Prostate gland (tissue), 2 donors: ENCODE results near the gene GLCE. TPM values are rescaled to one million over a fixed set of nuclear protein-coding genes. Genes with fewer than 3 reads are reported as not detected.

Experiments
- DNase-seq: peaks from one replicate; pipeline ENCODE4 v3.0.0-alpha.2; 2019; ENCODE audit warnings: low spot score
- H3K27ac ChIP-seq, 2 donors: fragments of 200-600 bp; sonication (generic); 2 replicates each; pipeline ENCODE4 v1.5.1; 2017 to 2019
- H3K27me3 ChIP-seq: fragments of 200-600 bp; sonication (generic); replicated peaks from 2 replicates; pipeline ENCODE4 v1.5.1; 2019; ENCODE audit not compliant: insufficient read depth
- H3K36me3 ChIP-seq, 2 donors: fragments of 200-600 bp; sonication (generic); 1 replicate in 1 of 2; 2 replicates in 1 of 2; pipeline versions ENCODE4 v1.5.1 to v1.8.1; 2017 to 2019
- H3K4me1 ChIP-seq: fragments of 200-600 bp; sonication (generic); replicated peaks from 2 replicates; pipeline ENCODE4 v1.5.1; 2019
- H3K4me3 ChIP-seq, 2 donors: fragments of 200-600 bp; sonication (generic); 2 replicates each; pipeline ENCODE4 v1.5.1; 2017 to 2019
- H3K9me3 ChIP-seq: fragments of 200-600 bp; sonication (generic); 2 replicates; pipeline ENCODE4 v1.5.1; 2017
- CTCF ChIP-seq, 4 experiments: fragments of 200-600 bp in 2 of 4; fragments of 450-650 bp in 2 of 4; sonication (generic) in 2 of 4; IDR thresholded peaks; 1 replicate in 3 of 4; 2 replicates in 1 of 4; pipeline ENCODE4 v1.5.1; 2016 to 2019; ENCODE audit warnings: antibody characterized with exemption in 4 of 4, mild to moderate bottlenecking in 2 of 4, moderate library complexity in 2 of 4
- POLR2A ChIP-seq: fragments of 450-650 bp; IDR thresholded peaks from one replicate; pipeline ENCODE4 v1.6.1; 2016; ENCODE audit warnings: antibody characterized with exemption, mild to moderate bottlenecking
- POLR2AphosphoS5 ChIP-seq: sonication (generic); formaldehyde crosslinking; IDR thresholded peaks from one replicate; pipeline ENCODE4 v1.6.1; 2017; ENCODE audit warnings: antibody characterized with exemption
- WGBS: methylation state at CpG from one replicate; pipeline ENCODE4 v1.1.5; 2018; 5-methylcytosine and 5-hydroxymethylcytosine counted together
- intact Hi-C: fragments of 100-400 bp; cut with DNase I; formaldehyde crosslinking; loops from one replicate; pipeline ENCODE4 v1.14.2; 2022
- total RNA-seq, 2 donors: library from RNA; depleted of rRNA; stranded (reverse); fragments of >200 nt; gene quantifications; one replicate each; pipeline ENCODE4 v1.1.0, GENCODE V29; 2016

GLCE gene
- total RNA-seq, 2 donors from 2014 or later: 17.4 TPM

- H3K4me1 ChIP-seq: no peaks in the 10 kb centered on the region
- no peaks in the 10 kb centered on the region for H3K27me3 ChIP-seq
- no peak for TF ChIP-seq CTCF (IDR thresholded peaks at IDR 0.05)
- TF ChIP-seq POLR2A: no peak
- TF ChIP-seq POLR2AphosphoS5: no peak
- H3K27ac ChIP-seq: no peak overlapping the region
- H3K36me3 ChIP-seq: no peaks in the 10 kb centered on the region
- 86% methylated on average over 3 of the region's 3 CpGs for WGBS
- H3K9me3 ChIP-seq: no peaks in the 10 kb centered on the region
- H3K4me3 ChIP-seq: no peak overlapping the region
- DNase-seq: no peak
- intact Hi-C loops: no loop called here
Measured at GRCh38 chr15:69120732-69121131, 39.7 kb upstream of the GLCE start.

GRCh38 chr15:69121198-69121828 is 39.1 kb upstream of the GLCE start:
- H3K9me3 ChIP-seq: no peaks in the 10 kb centered on the region
- no peaks in the 10 kb centered on the region for H3K36me3 ChIP-seq
- intact Hi-C loops: no loop called here
- H3K4me3 ChIP-seq: no peak overlapping the region
- no peaks in the 10 kb centered on the region for H3K27me3 ChIP-seq
- H3K4me1 ChIP-seq: no peaks in the 10 kb centered on the region
- 94% methylated on average over 5 of the region's 5 CpGs for WGBS
- no peak overlapping the region for H3K27ac ChIP-seq
- TF ChIP-seq POLR2AphosphoS5: no peak
- no peak for TF ChIP-seq CTCF (IDR thresholded peaks at IDR 0.05)
- no peak for TF ChIP-seq POLR2A
- DNase-seq: no peak

- no peak overlapping the region for H3K27ac ChIP-seq
- no peak for DNase-seq
- no peak for TF ChIP-seq POLR2AphosphoS5
- TF ChIP-seq POLR2A: no peak
- no peak for TF ChIP-seq CTCF (IDR thresholded peaks at IDR 0.05)
- H3K36me3 ChIP-seq: no peaks in the 10 kb centered on the region
- H3K27me3 ChIP-seq: no peaks in the 10 kb centered on the region
- H3K4me3 ChIP-seq: no peak overlapping the region
- WGBS: 68% methylated on average over 8 of the region's 8 CpGs
- H3K9me3 ChIP-seq: no peaks in the 10 kb centered on the region
- no peaks in the 10 kb centered on the region for H3K4me1 ChIP-seq
- intact Hi-C loops: loop anchor here (5.0 kb wide), 1 partner anchor 43 kb away; no protein-coding TSS in a partner anchor
Measured at GRCh38 chr15:69125236-69125635, 35.2 kb upstream of the GLCE start.

GRCh38 chr15:69126054-69126469 is 34.4 kb upstream of the GLCE start:
- Histone ChIP-seq H3K27ac (no peak overlapping the region), H3K27me3 (no peaks in the 10 kb centered on the region), H3K9me3 (no peaks in the 10 kb centered on the region), H3K4me3 (no peak overlapping the region), H3K36me3 (no peaks in the 10 kb centered on the region), H3K4me1 (no peaks in the 10 kb centered on the region)
- DNase-seq: no peak
- 67% methylated on average over 3 of the region's 3 CpGs for WGBS
- TF ChIP-seq POLR2AphosphoS5 (no peak), POLR2A (no peak), CTCF (IDR thresholded peaks at IDR 0.05) (no peak)
- intact Hi-C loops: loop anchor here (5.0 kb wide), 1 partner anchor 44 kb away; no protein-coding TSS in a partner anchor

- Histone ChIP-seq H3K27me3 (no peaks in the 10 kb centered on the region), H3K9me3 (no peaks in the 10 kb centered on the region), H3K36me3 (no peaks in the 10 kb centered on the region), H3K27ac (no peak overlapping the region), H3K4me1 (no peaks in the 10 kb centered on the region), H3K4me3 (no peak overlapping the region)
- WGBS: 100% methylated on average over 1 of the region's 1 CpG
- TF ChIP-seq CTCF (IDR thresholded peaks at IDR 0.05): no peak
- TF ChIP-seq POLR2A: no peak
- TF ChIP-seq POLR2AphosphoS5: no peak
- intact Hi-C loops: loop anchor here (5.0 kb wide), 1 partner anchor 45 kb away; no protein-coding TSS in a partner anchor
- no peak for DNase-seq
Measured at GRCh38 chr15:69127306-69127705, 33.1 kb upstream of the GLCE start.
